GM19023 (cell line): ENCODE data around the gene EPHB3.

Experiments used
- ATAC-seq: cut with Tn5 transposase; IDR thresholded peaks from one replicate; pipeline ENCODE4 v1.9.1; 2021; ENCODE audit warnings: mild to moderate bottlenecking, moderate library complexity; ENCODE audit not compliant: unreplicated experiment

Gene EPHB3

GRCh38 chr3:184578218-184578617 is 16.6 kb downstream of the EPHB3 start:
- no peak for ATAC-seq

- ATAC-seq, result no peak
Observed at GRCh38 chr3:184578822-184579221, 17.2 kb downstream of the EPHB3 start.

- ATAC-seq, result no peak
Observed at GRCh38 chr3:184579513-184579912, 17.9 kb downstream of the EPHB3 start.

GRCh38 chr3:184580376-184580775 is 18.8 kb downstream of the EPHB3 start:
- no peak for ATAC-seq

- no peak for ATAC-seq
Observed at GRCh38 chr3:184581331-184581855, 19.8 kb downstream of the EPHB3 start.

GRCh38 chr3:184582646-184583577 is 21.3 kb downstream of the EPHB3 start:
- ATAC-seq, result no peak

GRCh38 chr3:184583578-184584451 is 22.2 kb downstream of the EPHB3 start:
- no peak for ATAC-seq

- ATAC-seq, result no peak
Observed at GRCh38 chr3:184584464-184584891, 22.9 kb downstream of the EPHB3 start.

GRCh38 chr3:184585545-184585944 is 24.0 kb downstream of the EPHB3 start:
- ATAC-seq, result no peak

GRCh38 chr3:184586851-184587250 is 25.3 kb downstream of the EPHB3 start:
- no peak for ATAC-seq

GRCh38 chr3:184588776-184589175 is 27.2 kb downstream of the EPHB3 start:
- no peak for ATAC-seq

- ATAC-seq, result no peak
Observed at GRCh38 chr3:184590795-184591194, 29.2 kb downstream of the EPHB3 start.

- no peak for ATAC-seq
Observed at GRCh38 chr3:184591789-184592188, 30.2 kb downstream of the EPHB3 start.

- no peak for ATAC-seq
Observed at GRCh38 chr3:184592371-184593219, 31.0 kb downstream of the EPHB3 start.

GRCh38 chr3:184593220-184593927 is 31.8 kb downstream of the EPHB3 start:
- no peak for ATAC-seq

GRCh38 chr3:184593928-184594303 is 32.3 kb downstream of the EPHB3 start:
- ATAC-seq, result no peak

GRCh38 chr3:184594371-184595001 is 32.9 kb downstream of the EPHB3 start:
- ATAC-seq, result no peak

GRCh38 chr3:184595726-184596125 is 34.1 kb downstream of the EPHB3 start:
- no peak for ATAC-seq

GRCh38 chr3:184596233-184596632 is 34.6 kb downstream of the EPHB3 start:
- no peak for ATAC-seq
